Measurements from ENCODE around the gene CLCN2. TPM values are rescaled to one million over a fixed set of nuclear protein-coding genes. Genes with fewer than 3 reads are reported as not detected.

CLCN2 gene
- total RNA-seq, 1 experiment from 2014 or later, result 11.6 TPM

DNA sequence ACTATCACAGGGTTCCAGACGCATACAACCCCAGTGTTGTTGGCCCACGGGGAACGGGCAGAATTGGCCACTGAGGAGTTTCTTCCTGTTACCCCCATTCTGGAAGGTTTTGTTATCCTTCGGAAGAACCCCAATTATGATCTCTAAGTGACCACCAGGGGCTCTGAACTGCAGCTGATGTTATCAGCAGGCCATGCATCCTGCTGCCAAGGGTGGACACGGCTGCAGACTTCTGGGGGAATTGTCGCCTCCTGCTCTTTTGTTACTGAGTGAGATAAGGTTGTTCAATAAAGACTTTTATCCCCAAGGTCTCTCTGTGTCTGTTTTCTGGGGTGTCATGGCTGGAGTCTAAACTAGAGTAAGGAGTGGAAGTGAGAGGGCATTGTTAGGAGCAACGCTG lies 52.7 kb downstream of the CLCN2 start:
- Histone ChIP-seq H3K9me3 (replicated peaks) (no peaks in the 10 kb centered on the region), H3K4me3 (no peak overlapping the region), H3K27me3 (replicated peaks) (no peaks in the 10 kb centered on the region), H3K27ac (no peak overlapping the region), H3K4me1 (replicated peaks) (no peaks in the 10 kb centered on the region), H3K36me3 (peaks cover 60% of the 10 kb centered on the region)
- no peak for DNase-seq (ENCODE audit: low read depth in 1 of 2, low spot score in 2 of 2)

GRCh38 chr3:184307915-184308314 lies 53.5 kb downstream of the CLCN2 start:
- no peak for DNase-seq (ENCODE audit: low read depth in 1 of 2, low spot score in 2 of 2)
- H3K36me3 ChIP-seq, result peaks cover 68% of the 10 kb centered on the region

GRCh38 chr3:184306341-184306972 lies 54.9 kb downstream of the CLCN2 start:
- peaks cover 82% of the 10 kb centered on the region for H3K36me3 ChIP-seq
- H3K9me3 ChIP-seq (replicated peaks), result no peaks in the 10 kb centered on the region
- H3K4me1 ChIP-seq (replicated peaks), result no peaks in the 10 kb centered on the region
- H3K4me3 ChIP-seq, result no peak overlapping the region
- H3K27ac ChIP-seq, result no peak overlapping the region
- H3K27me3 ChIP-seq (replicated peaks), result no peaks in the 10 kb centered on the region
- no peak for DNase-seq (ENCODE audit: low read depth in 1 of 2, low spot score in 2 of 2)

More at GRCh38 chr3:184307915-184308314, 53.5 kb downstream of the CLCN2 start:
- no peaks in the 10 kb centered on the region for H3K9me3 ChIP-seq (replicated peaks)
- H3K27me3 ChIP-seq (replicated peaks), result no peaks in the 10 kb centered on the region
- H3K27ac ChIP-seq, result no peak overlapping the region
- H3K4me1 ChIP-seq (replicated peaks), result no peaks in the 10 kb centered on the region
- H3K4me3 ChIP-seq, result no peak overlapping the region

- no peak for DNase-seq (ENCODE audit: low read depth in 1 of 2, low spot score in 2 of 2)
- no peak overlapping the region for H3K4me3 ChIP-seq
- peaks cover 3% of the 10 kb centered on the region for H3K4me1 ChIP-seq (replicated peaks)
- H3K27me3 ChIP-seq (replicated peaks), result no peaks in the 10 kb centered on the region
- H3K36me3 ChIP-seq, result peaks cover 91% of the 10 kb centered on the region
- no peak overlapping the region for H3K27ac ChIP-seq
- H3K9me3 ChIP-seq (replicated peaks), result no peaks in the 10 kb centered on the region
Measured at GRCh38 chr3:184305577-184305976, 55.8 kb downstream of the CLCN2 start.

GRCh38 chr3:184300378-184300720 lies 61.1 kb downstream of the CLCN2 start:
- H3K27me3 ChIP-seq (replicated peaks), result no peaks in the 10 kb centered on the region
- H3K9me3 ChIP-seq (replicated peaks), result no peaks in the 10 kb centered on the region
- H3K4me1 ChIP-seq (replicated peaks), result peaks cover 16% of the 10 kb centered on the region
- H3K27ac ChIP-seq, result peak overlapping the region; percentile 50
- H3K4me3 ChIP-seq, result peak overlapping the region; percentile 82
- no peak for DNase-seq (ENCODE audit: low read depth in 1 of 2, low spot score in 2 of 2)
- peaks cover 63% of the 10 kb centered on the region for H3K36me3 ChIP-seq

GRCh38 chr3:184299488-184300377 lies 61.7 kb downstream of the CLCN2 start:
- H3K36me3 ChIP-seq, result peaks cover 57% of the 10 kb centered on the region
- H3K4me1 ChIP-seq (replicated peaks), result peaks cover 16% of the 10 kb centered on the region
- H3K4me3 ChIP-seq, result peak overlapping the region; percentile 82
- H3K27ac ChIP-seq, result peak overlapping the region; percentile 50
- no peaks in the 10 kb centered on the region for H3K9me3 ChIP-seq (replicated peaks)
- H3K27me3 ChIP-seq (replicated peaks), result no peaks in the 10 kb centered on the region
- peak in 1 of 2 experiments; percentile 26 for DNase-seq (ENCODE audit: low read depth in 1 of 2, low spot score in 2 of 2)

GRCh38 chr3:184298759-184299487 lies 62.5 kb downstream of the CLCN2 start, which contains the start of gene PSMD2:
PSMD2 (plus strand) TSS chr3:184299241; CDS start chr3:184299267, 26 bp downstream.
- no peaks in the 10 kb centered on the region for H3K9me3 ChIP-seq (replicated peaks)
- DNase-seq (ENCODE audit: low read depth in 1 of 2, low spot score in 2 of 2), result peak; percentile 91 to 97
- no peaks in the 10 kb centered on the region for H3K27me3 ChIP-seq (replicated peaks)
- peak within 1 kb of the TSS; percentile 82 for H3K4me3 ChIP-seq
- H3K4me1 ChIP-seq (replicated peaks), result peaks cover 16% of the 10 kb centered on the region
- H3K36me3 ChIP-seq, result peaks cover 49% of the 10 kb centered on the region
- peak within 1 kb of the TSS; percentile 50 for H3K27ac ChIP-seq

- peaks cover 16% of the 10 kb centered on the region for H3K4me1 ChIP-seq (replicated peaks)
- no peak overlapping the region for H3K4me3 ChIP-seq
- no peak overlapping the region for H3K27ac ChIP-seq
- H3K9me3 ChIP-seq (replicated peaks), result no peaks in the 10 kb centered on the region
- peaks cover 26% of the 10 kb centered on the region for H3K36me3 ChIP-seq
- H3K27me3 ChIP-seq (replicated peaks), result no peaks in the 10 kb centered on the region
- DNase-seq (ENCODE audit: low read depth in 1 of 2, low spot score in 2 of 2), result no peak
Measured at GRCh38 chr3:184296616-184297015, 64.8 kb downstream of the CLCN2 start.

Other genes with a start within 250 kb of the CLCN2 start
- gene EIF2B5, start 226.2 kb downstream of the CLCN2 start, total RNA-seq (2014; rRNA removed; shearing (Covaris generic)), result 49.5 and 62.3 TPM in 2 replicates
- gene DVL3, start 206.2 kb downstream of the CLCN2 start, total RNA-seq (2014; rRNA removed; shearing (Covaris generic)), result 32.2 and 33.6 TPM in 2 replicates
- gene AP2M1, start 186.8 kb downstream of the CLCN2 start, total RNA-seq (2014; rRNA removed; shearing (Covaris generic)), result 282 and 609 TPM in 2 replicates
- 19.2 and 28.7 TPM in 2 replicates for gene ABCF3, start 175.4 kb downstream of the CLCN2 start, total RNA-seq (2014; rRNA removed; shearing (Covaris generic))
- not detected in 2 replicates for gene VWA5B2, start 132.0 kb downstream of the CLCN2 start, total RNA-seq (2014; rRNA removed; shearing (Covaris generic))
- 26.4 and 30.1 TPM in 2 replicates for gene ALG3, start 112.6 kb downstream of the CLCN2 start, total RNA-seq (2014; rRNA removed; shearing (Covaris generic))
- 3.2 and 6.2 TPM in 2 replicates for gene EEF1AKMT4, start 111.9 kb downstream of the CLCN2 start, total RNA-seq (2014; rRNA removed; shearing (Covaris generic))
- gene CAMK2N2, start 100.1 kb downstream of the CLCN2 start, total RNA-seq (2014; rRNA removed; shearing (Covaris generic)), result 0.13 TPM in 1 of 2 replicates, not detected in the other
- gene ECE2, start 85.6 kb downstream of the CLCN2 start, total RNA-seq (2014; rRNA removed; shearing (Covaris generic)), result not detected in 2 replicates
- 423 and 627 TPM in 2 replicates for gene PSMD2, start 62.4 kb downstream of the CLCN2 start, total RNA-seq (2014; rRNA removed; shearing (Covaris generic))
- 250 and 257 TPM in 2 replicates for gene EIF4G1, start 47.0 kb downstream of the CLCN2 start, total RNA-seq (2014; rRNA removed; shearing (Covaris generic))
- 13.9 and 14.4 TPM in 2 replicates for gene FAM131A, start 24.0 kb downstream of the CLCN2 start, total RNA-seq (2014; rRNA removed; shearing (Covaris generic))
- 101 and 103 TPM in 2 replicates for gene POLR2H, start 105 bp upstream of the CLCN2 start, total RNA-seq (2014; rRNA removed; shearing (Covaris generic))
- not detected in 2 replicates for gene THPO, start 16.6 kb upstream of the CLCN2 start, total RNA-seq (2014; rRNA removed; shearing (Covaris generic))
- 0.26 TPM in 1 of 2 replicates, not detected in the other for gene CHRD, start 18.4 kb upstream of the CLCN2 start, total RNA-seq (2014; rRNA removed; shearing (Covaris generic))
- 2.9 and 4.1 TPM in 2 replicates for gene EPHB3, start 200.2 kb upstream of the CLCN2 start, total RNA-seq (2014; rRNA removed; shearing (Covaris generic))